HCT116 (cell line): ENCODE results near the gene SCYGR7. TPM values are rescaled to one million over a fixed set of nuclear protein-coding genes. Genes with fewer than 3 reads are reported as not detected.

Source experiments
- ATAC-seq: fragments of 200-7000 bp; cut with Tn5 transposase; 2 replicates; pipeline ENCODE4 v1.9.1; 2020; ENCODE audit warnings: mild to moderate bottlenecking, moderate library complexity
- BruUV-seq: library from RNA; stranded (reverse); fragments of 400-500 nt; replicated peaks from 2 replicates; lab custom pipeline; 2021; lab: Mats Ljungman, UMichigan
- CTCF ChIA-PET: fragments of 300-600 bp; sonication (Branson Sonifier 250); formaldehyde crosslinking; loops from one replicate; lab custom pipeline; 2021; ENCODE audit warnings: antibody characterized with exemption; lab: Charles Lee
- POLR2A ChIA-PET: fragments of 300-600, 350-600 bp; sonication (Branson Sonifier 250); formaldehyde crosslinking; loops from one replicate; lab custom pipeline; 2021; ENCODE audit warnings: antibody characterized with exemption; lab: Charles Lee
- RAD21 ChIA-PET, 2 experiments: fragments of 300-600 bp; sonication (Branson Sonifier 250); formaldehyde crosslinking; loops; one replicate each; lab custom pipeline; 2023; ENCODE audit warnings: low total read pairs in 2 of 2; ENCODE audit not compliant: uncharacterized antibody in 2 of 2, unreplicated experiment in 2 of 2, low non-redundant PET in 1 of 2; lab: Charles Lee
- DNase-seq: peaks from one replicate; pipeline ENCODE4 v3.0.0-alpha.2; 2010; ENCODE audit warnings: low read depth, low spot score
- H2AFZ ChIP-seq: fragments of 200-600 bp; shearing (Covaris generic), sonication (generic); 2 replicates; pipeline ENCODE4 v1.6.1; 2017; ENCODE audit warnings: low read depth, mixed run types, mixed read lengths, antibody characterized with exemption, low read length; ENCODE audit not compliant: poor library complexity, severe bottlenecking
- H3K27ac ChIP-seq: 2 replicates; pipeline ENCODE4 v1.5.1; 2012; ENCODE audit warnings: low read depth, low read length
- H3K27me3 ChIP-seq: fragments of 200-600 bp; sonication (generic); 2 replicates; pipeline ENCODE4 v1.6.1; 2016; ENCODE audit warnings: mixed run types, low read length, mixed read lengths; ENCODE audit not compliant: insufficient read depth
- H3K36me3 ChIP-seq, 2 experiments: fragments of 200-500 bp in 1 of 2; fragments of 200-600 bp in 1 of 2; sonication (Bioruptor generic) in 1 of 2; sonication (generic) in 1 of 2; 2 replicates each; pipeline versions ENCODE4 v1.5.1 to v1.6.1; 2014 to 2016; ENCODE audit warnings: low read length in 2 of 2, inconsistent platforms in 1 of 2, mixed read lengths in 1 of 2, mixed run types in 1 of 2; ENCODE audit not compliant: insufficient read depth in 2 of 2, control insufficient read depth in 1 of 2
- H3K4me1 ChIP-seq, 2 experiments: fragments of 200-600 bp in 1 of 2; sonication (generic) in 1 of 2; 2 replicates each; pipeline versions ENCODE4 v1.5.1 to v1.6.1; 2012 to 2017; ENCODE audit warnings: low read length in 2 of 2, inconsistent platforms in 1 of 2, mild to moderate bottlenecking in 1 of 2, mixed read lengths in 1 of 2, mixed run types in 1 of 2, moderate library complexity in 1 of 2; ENCODE audit not compliant: insufficient read depth in 2 of 2, control insufficient read depth in 1 of 2
- H3K4me2 ChIP-seq: fragments of 200-600 bp; sonication (generic); 2 replicates; pipeline ENCODE4 v1.6.1; 2017; ENCODE audit warnings: mixed run types, low read length, mixed read lengths
- H3K4me3 ChIP-seq, 2 experiments: fragments of 200-600 bp in 1 of 2; sonication (generic) in 1 of 2; replicated peaks in 1 of 2; 2 replicates each; pipeline ENCODE4 v1.5.1; 2011 to 2016; ENCODE audit warnings: low read length in 2 of 2, control low read depth in 1 of 2, low read depth in 1 of 2, mild to moderate bottlenecking in 1 of 2, mixed read lengths in 1 of 2, mixed run types in 1 of 2
- H3K79me2 ChIP-seq: fragments of 200-600 bp; sonication (generic); 2 replicates; pipeline ENCODE4 v1.6.1; 2017; ENCODE audit warnings: mild to moderate bottlenecking, mixed run types, low read length, moderate library complexity, mixed read lengths; ENCODE audit not compliant: insufficient read depth
- H3K9ac ChIP-seq: fragments of 200-600 bp; sonication (generic); 2 replicates; pipeline ENCODE4 v1.6.1; 2016; ENCODE audit warnings: low read length, mixed read lengths
- H3K9me2 ChIP-seq: fragments of 200-600 bp; sonication (generic), shearing (Covaris generic); 2 replicates; pipeline ENCODE4 v1.6.1; 2017; ENCODE audit warnings: mixed run types, mild to moderate bottlenecking, moderate library complexity; ENCODE audit not compliant: insufficient read depth
- H3K9me3 ChIP-seq, 2 experiments: fragments of 200-500 bp in 1 of 2; fragments of 200-600 bp in 1 of 2; sonication (Bioruptor generic) in 1 of 2; sonication (generic) in 1 of 2; 2 replicates each; pipeline ENCODE4 v1.6.1; 2014 to 2017; ENCODE audit warnings: low read length in 2 of 2, mixed read lengths in 2 of 2, inconsistent platforms in 1 of 2, low read depth in 1 of 2, mild to moderate bottlenecking in 1 of 2, mixed run types in 1 of 2, moderate library complexity in 1 of 2; ENCODE audit not compliant: control insufficient read depth in 1 of 2, insufficient read depth in 1 of 2
- H4K20me1 ChIP-seq: fragments of 200-600 bp; sonication (generic), shearing (Covaris generic); 2 replicates; pipeline ENCODE4 v1.6.1; 2017; ENCODE audit warnings: mixed run types, mild to moderate bottlenecking, moderate library complexity; ENCODE audit not compliant: insufficient read depth
- EGR1 ChIP-seq: IDR thresholded peaks from 2 replicates; pipeline ENCODE4 v1.6.1; 2012; ENCODE audit warnings: low read depth
- JUND ChIP-seq: IDR thresholded peaks from 2 replicates; pipeline ENCODE4 v1.6.1; 2012
- POLR2AphosphoS5 ChIP-seq: IDR thresholded peaks from 2 replicates; pipeline ENCODE4 v1.6.1; 2011; ENCODE audit warnings: mild to moderate bottlenecking, low read depth, low read length, moderate library complexity
- SIN3A ChIP-seq: IDR thresholded peaks from 2 replicates; pipeline ENCODE4 v1.6.1; 2012; ENCODE audit warnings: low read depth
- SP1 ChIP-seq: IDR thresholded peaks from 2 replicates; pipeline ENCODE4 v1.6.1; 2012; ENCODE audit warnings: low read depth
- TCF7L2 ChIP-seq: IDR thresholded peaks from 2 replicates; pipeline ENCODE4 v1.7.0; 2011; ENCODE audit warnings: borderline replicate concordance, inconsistent platforms; ENCODE audit not compliant: insufficient read depth, insufficient read length; ENCODE audit errors: extremely low read depth
- ZFX ChIP-seq: fragments of 450-650 bp; IDR thresholded peaks from 2 replicates; pipeline ENCODE4 v1.6.1; 2017
- ZNF274 ChIP-seq: fragments of 200-500 bp; sonication (Bioruptor generic); IDR thresholded peaks from 2 replicates; pipeline ENCODE4 v1.6.1; 2014; ENCODE audit warnings: mild to moderate bottlenecking, low read depth, low read length, inconsistent platforms
- intact Hi-C: fragments of 100-400 bp; cut with micrococcal nuclease; formaldehyde crosslinking; loops from 2 replicates; pipeline ENCODE4 v1.10.0; 2022
- total RNA-seq: library from RNA; stranded (reverse); gene quantifications from one replicate; pipeline ENCODE4 v1.2.1, GENCODE V29; 2021; ENCODE audit not compliant: unreplicated experiment
- TF ChIP-seq, protein P1 (sequence below): IDR thresholded peaks from 2 replicates; pipeline ENCODE4 v1.6.1; 2012
- TF ChIP-seq, protein P2 (sequence below), 3 experiments: fragments of 200-600 bp in 1 of 3; sonication (generic) in 1 of 3; IDR thresholded peaks in 2 of 3; conservative IDR thresholded peaks in 1 of 3; 2 replicates each; pipeline ENCODE4 v1.5.1; 2012 to 2017; ENCODE audit warnings: low read depth in 2 of 3, low read length in 2 of 3, antibody characterized with exemption in 1 of 3, borderline replicate concordance in 1 of 3, control low read depth in 1 of 3, mild to moderate bottlenecking in 1 of 3, mixed read lengths in 1 of 3, mixed run types in 1 of 3, moderate library complexity in 1 of 3; ENCODE audit not compliant: insufficient read depth in 1 of 3

The SCYGR7 gene
- total RNA-seq, 1 experiment from 2014 or later: not detected

DNA sequence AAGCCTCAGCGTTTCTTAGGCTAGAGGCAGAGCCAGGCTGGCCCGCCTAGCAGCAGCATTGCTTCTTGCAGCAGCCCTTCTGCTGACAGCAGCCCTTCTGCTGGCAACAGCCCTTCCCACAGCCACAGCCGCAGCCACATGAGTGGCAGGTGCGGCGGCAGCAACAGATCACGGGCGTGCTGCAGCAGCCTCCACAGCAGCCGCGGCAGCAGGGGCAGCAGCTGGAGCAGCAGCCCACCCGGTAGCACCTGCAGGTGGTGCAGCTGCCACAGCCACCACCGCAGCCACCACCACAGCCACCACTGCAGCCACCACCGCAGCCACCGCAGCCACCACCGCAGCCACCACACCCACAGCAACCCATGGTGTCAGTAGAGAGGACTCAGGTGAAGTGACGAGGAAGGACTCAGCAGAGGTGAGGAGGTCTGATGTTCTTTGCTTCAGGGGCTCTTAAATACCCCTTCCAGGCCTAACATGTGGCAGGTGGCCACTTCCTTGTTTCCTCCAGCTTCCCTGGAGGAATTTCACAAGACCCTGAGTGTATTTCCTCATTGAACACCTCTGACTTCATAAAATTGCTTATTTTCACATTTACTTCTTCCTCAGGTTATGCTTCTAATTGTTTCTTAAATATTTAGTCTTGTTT lies 3.6 kb upstream of the SCYGR7 start, which contains the start of gene SCYGR6:
Gene SCYGR6 (minus strand): TSS at position 364 of the 646 bp plus-strand sequence. CDS start 0 bp downstream, at position 364.
- Histone ChIP-seq H3K36me3 (no peaks in the 10 kb centered on the region), H3K9me2 (no peaks in the 10 kb centered on the region), H3K4me2 (no peak within 1 kb of the TSS), H3K9me3 (no peaks in the 10 kb centered on the region), H3K27ac (no peak within 1 kb of the TSS), H3K27me3 (no peaks in the 10 kb centered on the region), H3K79me2 (no peaks in the 10 kb centered on the region), H3K4me3 (no peak within 1 kb of the TSS), H4K20me1 (no peaks in the 10 kb centered on the region), H3K9ac (no peak within 1 kb of the TSS), H2AFZ (no peak within 1 kb of the TSS), H3K4me1 (no peaks in the 10 kb centered on the region)
- intact Hi-C loops: no loop called here
- DNase-seq (no peak), ATAC-seq (no peak)
- no TSS peak for BruUV-seq
- no peak for TF ChIP-seq SP1
- TF ChIP-seq EGR1: no peak
- TF ChIP-seq SIN3A: no peak
- no peak for TF ChIP-seq TCF7L2
- no peak for TF ChIP-seq POLR2AphosphoS5
- TF ChIP-seq, protein P1, sequence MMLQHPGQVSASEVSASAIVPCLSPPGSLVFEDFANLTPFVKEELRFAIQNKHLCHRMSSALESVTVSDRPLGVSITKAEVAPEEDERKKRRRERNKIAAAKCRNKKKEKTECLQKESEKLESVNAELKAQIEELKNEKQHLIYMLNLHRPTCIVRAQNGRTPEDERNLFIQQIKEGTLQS: no peak
- TF ChIP-seq ZFX: no peak
- TF ChIP-seq, protein P2, sequence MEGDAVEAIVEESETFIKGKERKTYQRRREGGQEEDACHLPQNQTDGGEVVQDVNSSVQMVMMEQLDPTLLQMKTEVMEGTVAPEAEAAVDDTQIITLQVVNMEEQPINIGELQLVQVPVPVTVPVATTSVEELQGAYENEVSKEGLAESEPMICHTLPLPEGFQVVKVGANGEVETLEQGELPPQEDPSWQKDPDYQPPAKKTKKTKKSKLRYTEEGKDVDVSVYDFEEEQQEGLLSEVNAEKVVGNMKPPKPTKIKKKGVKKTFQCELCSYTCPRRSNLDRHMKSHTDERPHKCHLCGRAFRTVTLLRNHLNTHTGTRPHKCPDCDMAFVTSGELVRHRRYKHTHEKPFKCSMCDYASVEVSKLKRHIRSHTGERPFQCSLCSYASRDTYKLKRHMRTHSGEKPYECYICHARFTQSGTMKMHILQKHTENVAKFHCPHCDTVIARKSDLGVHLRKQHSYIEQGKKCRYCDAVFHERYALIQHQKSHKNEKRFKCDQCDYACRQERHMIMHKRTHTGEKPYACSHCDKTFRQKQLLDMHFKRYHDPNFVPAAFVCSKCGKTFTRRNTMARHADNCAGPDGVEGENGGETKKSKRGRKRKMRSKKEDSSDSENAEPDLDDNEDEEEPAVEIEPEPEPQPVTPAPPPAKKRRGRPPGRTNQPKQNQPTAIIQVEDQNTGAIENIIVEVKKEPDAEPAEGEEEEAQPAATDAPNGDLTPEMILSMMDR (IDR thresholded peaks at IDR 0.05 in 2 of 3, conservative IDR thresholded peaks at IDR 0.05 in 1 of 3; ENCODE audit: borderline replicate concordance in 1 of 3, insufficient read depth in 1 of 3, low read depth in 2 of 3, low read length in 2 of 3): no peak
- no peak for TF ChIP-seq JUND
- TF ChIP-seq ZNF274: no peak
- CTCF ChIA-PET: no interaction called here
- RAD21 ChIA-PET: no interaction called here
- POLR2A ChIA-PET: no interaction called here
